ENCODE data around the gene NGB. TPM values are rescaled to one million over a fixed set of nuclear protein-coding genes. Genes with fewer than 3 reads are reported as not detected.

NGB gene
- total RNA-seq, 4 donors from 2014 or later, result 0.64 to 1.4 TPM; not detected in 2

- 76% methylated on average over 5 of the region's 5 CpGs; no CpG with 5 or more reads in 1 of the 2 donors for WGBS, 2 donors (ENCODE audit: low coverage in 1 of 2)
- DNase-seq, result no peak
- Histone ChIP-seq H3K27ac (no peak overlapping the region), H3K27me3 (peaks cover 26% of the 10 kb centered on the region), H3K4me3 (no peak overlapping the region), H3K9me3 (no peaks in the 10 kb centered on the region), H3K4me1 (peaks cover 0 to 6% (median 2%) of the 10 kb centered on the region in 4 donors), H3K36me3 (no peaks in the 10 kb centered on the region)
- intact Hi-C loops (cut with DNase I; ENCODE audit: low total_unique reads), result no loop called here
- TF ChIP-seq POLR2A (IDR thresholded peaks at IDR 0.05), result no peak
- TF ChIP-seq EP300 (IDR thresholded peaks at IDR 0.05; ENCODE audit: low read depth), result no peak
- TF ChIP-seq CTCF (IDR thresholded peaks at IDR 0.05), result no peak
- no peak for TF ChIP-seq POLR2AphosphoS5 (IDR thresholded peaks at IDR 0.05)
- in situ Hi-C loops (cut with MboI; ENCODE audit: low pct_ligation_motif_present in 1 of 4, low pct_unique_long_range_greater_than_20kb in 1 of 4, low sequenced_read_pairs in 3 of 4), result no loop called here
Measured at GRCh38 chr14:77275041-77275580, 4.1 kb upstream of the NGB start.

- peaks cover 0 to 6% (median 2%) of the 10 kb centered on the region in 4 donors for H3K4me1 ChIP-seq
- no peak overlapping the region for H3K4me3 ChIP-seq
- no peak for TF ChIP-seq EP300 (IDR thresholded peaks at IDR 0.05; ENCODE audit: low read depth)
- TF ChIP-seq POLR2A (IDR thresholded peaks at IDR 0.05), result no peak
- TF ChIP-seq CTCF (IDR thresholded peaks at IDR 0.05), result no peak
- no peak for TF ChIP-seq POLR2AphosphoS5 (IDR thresholded peaks at IDR 0.05)
- H3K9me3 ChIP-seq, result no peaks in the 10 kb centered on the region
- H3K27ac ChIP-seq, result no peak overlapping the region
- H3K36me3 ChIP-seq, result no peaks in the 10 kb centered on the region
- intact Hi-C loops (cut with DNase I; ENCODE audit: low total_unique reads) (no loop called here), in situ Hi-C loops (cut with MboI; ENCODE audit: low pct_ligation_motif_present in 1 of 4, low pct_unique_long_range_greater_than_20kb in 1 of 4, low sequenced_read_pairs in 3 of 4) (no loop called here)
- peaks cover 36% of the 10 kb centered on the region for H3K27me3 ChIP-seq
- 80% methylated on average over 4 of the region's 4 CpGs; no CpG with 5 or more reads in 1 of the 2 donors for WGBS, 2 donors (ENCODE audit: low coverage in 1 of 2)
- no peak for DNase-seq
Measured at GRCh38 chr14:77273796-77274195, 2.8 kb upstream of the NGB start.

- in situ Hi-C loops (cut with MboI; ENCODE audit: low pct_ligation_motif_present in 1 of 4, low pct_unique_long_range_greater_than_20kb in 1 of 4, low sequenced_read_pairs in 3 of 4) (no loop called here), intact Hi-C loops (cut with DNase I; ENCODE audit: low total_unique reads) (no loop called here)
- no peak for DNase-seq
- peaks cover 0 to 6% (median 2%) of the 10 kb centered on the region in 4 donors for H3K4me1 ChIP-seq
- 80 to 83% methylated on average over 1 to 4 of the region's 4 CpGs for WGBS, 2 donors (ENCODE audit: low coverage in 1 of 2)
- H3K36me3 ChIP-seq, result no peaks in the 10 kb centered on the region
- peaks cover 49% of the 10 kb centered on the region for H3K27me3 ChIP-seq
- no peak overlapping the region for H3K4me3 ChIP-seq
- H3K27ac ChIP-seq, result no peak overlapping the region
- TF ChIP-seq POLR2A (IDR thresholded peaks at IDR 0.05) (no peak), POLR2AphosphoS5 (IDR thresholded peaks at IDR 0.05) (no peak), CTCF (IDR thresholded peaks at IDR 0.05) (no peak), EP300 (IDR thresholded peaks at IDR 0.05; ENCODE audit: low read depth) (no peak)
- peaks cover 0 to 3% of the 10 kb centered on the region in 2 donors for H3K9me3 ChIP-seq
Measured at GRCh38 chr14:77272261-77272660, 1.3 kb upstream of the NGB start.

- in situ Hi-C loops (cut with MboI; ENCODE audit: low pct_ligation_motif_present in 1 of 4, low pct_unique_long_range_greater_than_20kb in 1 of 4, low sequenced_read_pairs in 3 of 4), result no loop called here
- WGBS, 2 donors (ENCODE audit: low coverage in 1 of 2), result 0 to 10% methylated on average over 1 to 60 of the region's 84 CpGs
- TF ChIP-seq EP300 (IDR thresholded peaks at IDR 0.05; ENCODE audit: low read depth) (no peak), CTCF (IDR thresholded peaks at IDR 0.05) (no peak), POLR2AphosphoS5 (IDR thresholded peaks at IDR 0.05) (no peak), POLR2A (IDR thresholded peaks at IDR 0.05) (no peak)
Measured at GRCh38 chr14:77270361-77271112, 469 bp downstream of the NGB start.

More at GRCh38 chr14:77270361-77271112, 469 bp downstream of the NGB start:
- DNase-seq, result no peak
- Histone ChIP-seq H3K27ac (no peak overlapping the region), H3K9me3 (peaks cover 0 to 3% of the 10 kb centered on the region in 2 donors), H3K36me3 (no peaks in the 10 kb centered on the region), H3K4me3 (no peak overlapping the region), H3K27me3 (peaks cover 49% of the 10 kb centered on the region), H3K4me1 (peaks cover 0 to 6% (median 2%) of the 10 kb centered on the region in 4 donors)
- intact Hi-C loops (cut with DNase I; ENCODE audit: low total_unique reads), result loop anchor here (1.0 kb wide), 1 partner anchor 38 kb away; no protein-coding TSS in a partner anchor

All from transverse colon (tissue), 4 donors.